ENCODE data around the gene KCNQ1OT1. TPM values are rescaled to one million over a fixed set of nuclear protein-coding genes. Genes with fewer than 3 reads are reported as not detected.

The KCNQ1OT1 gene
- total RNA-seq, 1 donor from 2014 or later, result 2.2 TPM

GRCh38 chr11:2704356-2704755 lies 4.6 kb upstream of the KCNQ1OT1 start:
- no peak for DNase-seq (ENCODE audit: extremely low read depth, low read depth, low spot score)

GRCh38 chr11:2703363-2704141 lies 3.8 kb upstream of the KCNQ1OT1 start:
- DNase-seq (ENCODE audit: extremely low read depth, low read depth, low spot score), result no peak

- no peak for DNase-seq (ENCODE audit: extremely low read depth, low read depth, low spot score)
These were observed 3.1 kb upstream of the KCNQ1OT1 start for GRCh38 chr11:2702771-2703362.

- no peak for DNase-seq (ENCODE audit: extremely low read depth, low read depth, low spot score)
These were observed 2.2 kb upstream of the KCNQ1OT1 start for GRCh38 chr11:2701898-2702434.

- DNase-seq (ENCODE audit: extremely low read depth, low read depth, low spot score), result no peak
These were observed 1.4 kb upstream of the KCNQ1OT1 start for GRCh38 chr11:2701230-2701629.

- no peak for DNase-seq (ENCODE audit: extremely low read depth, low read depth, low spot score)
These were observed 819 bp upstream of the KCNQ1OT1 start for GRCh38 chr11:2700415-2701211.

- no peak for DNase-seq (ENCODE audit: extremely low read depth, low read depth, low spot score)
These were observed 636 bp downstream of the KCNQ1OT1 start for GRCh38 chr11:2699185-2699530.

GRCh38 chr11:2698386-2699184 lies 1.2 kb downstream of the KCNQ1OT1 start:
- no peak for DNase-seq (ENCODE audit: extremely low read depth, low read depth, low spot score)

GRCh38 chr11:2697866-2698265 lies 1.9 kb downstream of the KCNQ1OT1 start:
- DNase-seq (ENCODE audit: extremely low read depth, low read depth, low spot score), result no peak

- DNase-seq (ENCODE audit: extremely low read depth, low read depth, low spot score), result no peak
These were observed 3.3 kb downstream of the KCNQ1OT1 start for GRCh38 chr11:2696455-2696854.

GRCh38 chr11:2694995-2695939 lies 4.5 kb downstream of the KCNQ1OT1 start:
- DNase-seq (ENCODE audit: extremely low read depth, low read depth, low spot score), result no peak

GRCh38 chr11:2694495-2694894 lies 5.3 kb downstream of the KCNQ1OT1 start:
- DNase-seq (ENCODE audit: extremely low read depth, low read depth, low spot score), result no peak

- DNase-seq (ENCODE audit: extremely low read depth, low read depth, low spot score), result no peak
These were observed 6.2 kb downstream of the KCNQ1OT1 start for GRCh38 chr11:2693271-2694261.

- DNase-seq (ENCODE audit: extremely low read depth, low read depth, low spot score), result no peak
These were observed 7.6 kb downstream of the KCNQ1OT1 start for GRCh38 chr11:2691991-2692875.

- DNase-seq (ENCODE audit: extremely low read depth, low read depth, low spot score), result no peak
These were observed 8.4 kb downstream of the KCNQ1OT1 start for GRCh38 chr11:2691355-2691761.

- DNase-seq (ENCODE audit: extremely low read depth, low read depth, low spot score), result no peak
These were observed 9.0 kb downstream of the KCNQ1OT1 start for GRCh38 chr11:2690596-2691354.

Data from glomerular endothelial cell (primary cell).